Uterus (tissue), 2 donors: ENCODE data around the gene ZNF608.

Experiments
- CTCF ChIP-seq, 4 experiments: fragments of 200-600 bp in 2 of 4; fragments of 450-650 bp in 2 of 4; sonication (generic) in 2 of 4; IDR thresholded peaks; one replicate each; pipeline ENCODE4 v1.5.1; 2016 to 2019; ENCODE audit warnings: antibody characterized with exemption in 4 of 4, mild to moderate bottlenecking in 2 of 4, moderate library complexity in 1 of 4
- POLR2A ChIP-seq, 2 donors: fragments of 450-650 bp; IDR thresholded peaks; one replicate each; pipeline ENCODE4 v1.6.1; 2016; ENCODE audit warnings: antibody characterized with exemption in 2 of 2, mild to moderate bottlenecking in 1 of 2, moderate library complexity in 1 of 2

- TF ChIP-seq CTCF (IDR thresholded peaks at IDR 0.05), result no peak
- no peak for TF ChIP-seq POLR2A (IDR thresholded peaks at IDR 0.05)
Measured at GRCh38 chr5:124725622-124726258, 20.7 kb downstream of the ZNF608 start.
